Activated T-cell treated with anti-CD3 and anti-CD28 coated beads, Interleukin-2, amount 50 U/mL, for 4 hours (primary cell): Measurements from ENCODE around the gene NIN. TPM values are rescaled to one million over a fixed set of nuclear protein-coding genes. Genes with fewer than 3 reads are reported as not detected.

Experiments used
- ATAC-seq, 2 donors: fragments of 200-7000 bp; cut with Tn5 transposase; one replicate each; pipeline ENCODE4 v1.10.0; 2021
- DNase-seq: peaks from one replicate; pipeline ENCODE4 v3.0.0-alpha.2; 2020
- H3K27me3 Mint-ChIP-seq: one replicate; pipeline ENCODE4 v1.8.0; 2021; ENCODE audit warnings: low read depth, mixed read lengths
- H3K36me3 Mint-ChIP-seq: one replicate; pipeline ENCODE4 v1.8.0; 2022; ENCODE audit warnings: mixed read lengths; ENCODE audit not compliant: insufficient read depth
- H3K4me1 Mint-ChIP-seq: one replicate; pipeline ENCODE4 v1.8.0; 2021; ENCODE audit warnings: low read depth, mixed read lengths
- H3K4me3 Mint-ChIP-seq: one replicate; pipeline ENCODE4 v1.8.0; 2021; ENCODE audit warnings: mild to moderate bottlenecking, moderate library complexity, mixed read lengths
- H3K9me3 Mint-ChIP-seq: one replicate; pipeline ENCODE4 v1.8.0; 2021; ENCODE audit warnings: mixed read lengths
- total RNA-seq, 3 donors: library from RNA; stranded (reverse); gene quantifications; one replicate each; pipeline ENCODE4 v1.2.1, GENCODE V29; 2021

The NIN gene
- total RNA-seq, 3 donors from 2014 or later: 43.9 to 50.2 (median 46.5) TPM

DNA sequence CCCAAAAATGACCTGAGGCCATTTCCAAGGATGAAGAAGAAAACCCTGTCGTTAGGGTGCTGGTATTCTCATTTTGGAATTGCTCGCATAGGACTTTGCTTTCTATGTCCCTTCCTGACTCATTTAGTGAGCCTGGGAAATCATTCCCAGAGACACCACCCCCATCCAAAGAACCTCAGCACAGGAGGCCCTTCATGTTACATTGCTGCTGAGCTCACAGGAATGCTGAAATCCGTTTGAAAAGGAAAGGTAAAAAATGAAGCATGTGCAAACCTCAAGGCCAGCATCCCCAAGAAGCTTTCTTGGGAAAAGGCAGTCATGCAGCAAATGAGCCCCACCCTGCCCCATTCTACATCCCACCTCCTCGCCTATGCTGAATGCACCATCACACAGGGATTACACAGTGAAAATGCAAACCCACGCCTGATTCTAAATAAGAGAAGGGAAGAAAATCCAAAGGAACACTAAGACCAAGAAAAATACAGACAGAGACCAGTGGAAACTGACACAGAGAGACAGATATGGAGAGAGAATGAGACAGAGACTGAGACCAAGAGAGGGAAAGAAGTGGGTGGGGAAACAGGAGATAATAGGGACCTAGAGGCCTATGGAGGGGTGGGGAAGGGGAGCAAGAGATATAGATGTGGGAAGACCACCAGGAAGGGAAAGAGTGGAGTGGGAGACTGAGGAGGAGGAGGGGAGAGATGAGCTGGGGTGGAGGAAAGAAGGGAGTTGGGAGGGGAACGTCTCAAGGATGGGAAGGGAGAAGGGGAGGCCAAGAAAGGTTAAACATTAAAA is 33.5 kb downstream of the NIN start:
- peaks cover 48% of the 10 kb centered on the region for H3K4me1 Mint-ChIP-seq
- H3K4me3 Mint-ChIP-seq: no peak overlapping the region
- no peak for ATAC-seq

DNA sequence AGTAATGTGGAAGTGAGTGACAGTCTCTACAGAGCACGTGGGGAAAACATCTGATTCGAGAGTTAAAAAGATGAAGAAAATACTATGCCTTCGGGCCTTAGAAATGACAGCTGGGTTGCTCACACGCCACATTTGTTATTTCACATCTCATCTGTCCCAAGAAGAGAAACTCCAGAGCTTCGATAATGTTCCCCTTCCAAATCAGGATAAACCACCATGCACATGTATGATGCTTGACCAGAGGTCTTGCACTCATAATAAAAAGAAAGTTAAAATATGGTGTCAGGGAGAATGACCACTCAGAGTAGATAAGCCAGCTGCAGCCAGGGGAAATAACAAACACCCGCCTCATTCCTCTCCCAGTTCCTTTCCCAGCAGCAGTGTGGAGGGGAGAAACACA is 34.6 kb downstream of the NIN start:
- Mint-ChIP-seq H3K9me3 (no peaks in the 10 kb centered on the region), H3K4me1 (peaks cover 59% of the 10 kb centered on the region), H3K36me3 (peaks cover 26% of the 10 kb centered on the region), H3K4me3 (no peak overlapping the region), H3K27me3 (no peaks in the 10 kb centered on the region)
- ATAC-seq (no peak), DNase-seq (no peak)

More for the DNA sequence above, 33.5 kb downstream of the NIN start:
- no peaks in the 10 kb centered on the region for H3K27me3 Mint-ChIP-seq
- no peak for DNase-seq
- H3K9me3 Mint-ChIP-seq: no peaks in the 10 kb centered on the region
- peaks cover 17% of the 10 kb centered on the region for H3K36me3 Mint-ChIP-seq

DNA sequence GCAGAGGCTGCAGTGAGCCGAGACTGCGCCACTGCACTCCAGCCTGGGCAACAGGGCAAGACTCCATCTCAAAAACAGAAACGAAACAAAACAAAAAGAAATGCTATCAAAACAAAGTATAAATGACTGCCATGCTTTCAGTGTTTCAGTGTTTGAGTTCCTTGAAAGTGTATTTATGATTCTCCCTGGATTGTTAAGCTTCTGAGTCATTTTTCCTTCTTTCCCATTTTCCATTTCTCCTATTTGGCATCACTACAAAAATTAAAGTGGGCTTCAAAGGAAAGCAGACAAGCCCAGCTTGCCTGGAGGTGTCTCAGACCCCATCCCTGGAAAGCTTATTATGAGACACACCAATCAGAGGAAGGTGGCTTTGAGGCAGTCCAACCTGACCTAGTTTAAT is 35.1 kb downstream of the NIN start:
- H3K9me3 Mint-ChIP-seq: no peaks in the 10 kb centered on the region
- peaks cover 64% of the 10 kb centered on the region for H3K4me1 Mint-ChIP-seq
- DNase-seq (no peak), ATAC-seq (no peak)
- peaks cover 28% of the 10 kb centered on the region for H3K36me3 Mint-ChIP-seq
- H3K27me3 Mint-ChIP-seq: no peaks in the 10 kb centered on the region
- no peak overlapping the region for H3K4me3 Mint-ChIP-seq

DNA sequence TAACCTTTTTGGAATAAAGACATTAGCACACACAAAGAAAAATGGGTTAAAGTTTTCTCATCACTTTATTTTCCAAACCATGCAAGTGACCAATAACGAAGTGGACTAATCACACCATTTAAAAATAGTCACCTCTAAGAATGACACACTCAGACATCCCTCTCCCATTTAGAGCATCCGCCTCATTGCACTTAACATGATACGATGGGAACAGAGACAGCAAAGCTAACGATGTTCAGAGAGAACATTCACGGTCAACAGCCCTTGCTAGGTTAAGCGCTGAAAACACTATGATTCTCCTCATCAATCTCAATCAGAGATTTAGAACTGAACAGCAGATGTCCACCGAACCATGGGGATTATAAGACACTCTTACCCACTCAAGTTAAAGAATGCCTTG is 35.8 kb downstream of the NIN start:
- ATAC-seq (no peak), DNase-seq (no peak)
- Mint-ChIP-seq H3K4me1 (peaks cover 71% of the 10 kb centered on the region), H3K4me3 (no peak overlapping the region), H3K36me3 (peaks cover 29% of the 10 kb centered on the region), H3K27me3 (no peaks in the 10 kb centered on the region), H3K9me3 (no peaks in the 10 kb centered on the region)

DNA sequence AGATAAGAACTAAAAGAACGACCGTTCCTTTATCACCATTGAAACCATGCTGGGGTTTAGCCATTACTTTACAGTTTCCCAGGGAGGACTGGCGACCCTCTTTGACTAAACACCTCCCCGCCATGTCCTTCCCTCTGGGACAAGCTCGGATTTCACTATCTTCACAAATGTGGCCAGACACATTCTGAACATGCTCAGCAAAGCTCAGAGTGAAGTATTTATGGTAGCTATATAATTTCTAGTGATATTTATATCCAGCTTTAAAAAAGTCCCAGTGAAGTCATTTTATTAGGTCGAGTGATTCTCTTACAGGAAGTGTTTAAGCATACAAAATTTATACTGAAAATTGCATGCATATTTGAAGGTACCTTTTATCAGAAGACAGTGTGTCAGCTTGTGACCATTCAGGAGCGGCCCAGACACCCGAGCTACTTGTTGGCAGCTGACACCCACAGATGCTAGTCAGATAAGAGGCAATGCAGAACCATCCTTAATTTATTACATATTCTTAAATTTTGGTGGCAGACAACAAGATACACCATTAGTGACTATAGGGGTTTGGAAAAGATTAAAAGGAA is 36.8 kb downstream of the NIN start:
- no peak overlapping the region for H3K4me3 Mint-ChIP-seq
- H3K9me3 Mint-ChIP-seq: no peaks in the 10 kb centered on the region
- DNase-seq: no peak
- peaks cover 76% of the 10 kb centered on the region for H3K4me1 Mint-ChIP-seq
- H3K27me3 Mint-ChIP-seq: no peaks in the 10 kb centered on the region
- no peak for ATAC-seq
- H3K36me3 Mint-ChIP-seq: peaks cover 29% of the 10 kb centered on the region

DNA sequence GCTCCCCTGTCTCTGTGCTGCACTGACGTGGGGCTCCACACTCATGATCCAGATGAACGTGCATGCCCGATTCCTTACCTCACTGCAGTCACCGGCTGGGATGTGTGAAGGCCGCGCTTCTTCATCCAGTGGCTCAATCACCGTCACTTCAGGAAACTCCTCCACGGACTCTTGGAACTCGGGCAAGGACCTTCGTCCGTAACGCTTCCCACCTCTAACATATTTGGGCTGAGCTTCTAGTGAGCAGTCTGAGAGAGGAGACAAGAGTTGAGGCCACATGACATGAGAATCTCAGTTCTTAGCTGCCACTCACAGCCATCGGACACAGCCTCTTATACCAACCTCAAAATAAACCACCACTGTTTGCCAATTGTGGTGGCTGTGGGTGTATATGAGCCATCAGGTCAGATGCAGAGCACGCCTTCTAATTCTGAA is 38.3 kb downstream of the NIN start:
- ATAC-seq: peak in 1 of 2 donors; percentile 38
- Mint-ChIP-seq H3K36me3 (peaks cover 31% of the 10 kb centered on the region), H3K27me3 (no peaks in the 10 kb centered on the region), H3K4me3 (no peak overlapping the region), H3K9me3 (no peaks in the 10 kb centered on the region), H3K4me1 (peaks cover 80% of the 10 kb centered on the region)
- no peak for DNase-seq

DNA sequence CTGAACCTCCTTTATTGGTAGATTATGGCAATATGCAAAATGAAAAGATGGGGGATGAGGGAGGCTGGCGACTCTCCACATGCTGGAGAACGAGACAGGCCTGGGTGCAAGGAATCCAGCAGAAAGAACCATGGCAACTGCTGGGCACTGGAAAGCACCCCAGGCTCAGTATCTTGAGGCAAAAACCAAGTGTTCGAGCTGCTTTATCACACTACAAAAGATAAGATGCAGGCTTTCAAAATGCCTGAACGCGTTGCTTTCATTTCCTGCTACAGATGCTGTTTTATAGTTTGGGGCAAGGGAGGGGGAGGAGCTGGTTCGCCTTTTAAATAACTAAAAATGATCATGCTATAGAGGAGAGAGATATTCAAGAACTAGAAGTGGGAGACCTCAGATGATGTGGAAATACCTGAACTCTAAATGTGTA is 38.9 kb downstream of the NIN start:
- DNase-seq (no peak), ATAC-seq (peak; percentile 41 to 58)
- H3K9me3 Mint-ChIP-seq: no peaks in the 10 kb centered on the region
- H3K4me3 Mint-ChIP-seq: peak overlapping the region; percentile 68
- peaks cover 84% of the 10 kb centered on the region for H3K4me1 Mint-ChIP-seq
- no peaks in the 10 kb centered on the region for H3K27me3 Mint-ChIP-seq
- H3K36me3 Mint-ChIP-seq: peaks cover 33% of the 10 kb centered on the region

DNA sequence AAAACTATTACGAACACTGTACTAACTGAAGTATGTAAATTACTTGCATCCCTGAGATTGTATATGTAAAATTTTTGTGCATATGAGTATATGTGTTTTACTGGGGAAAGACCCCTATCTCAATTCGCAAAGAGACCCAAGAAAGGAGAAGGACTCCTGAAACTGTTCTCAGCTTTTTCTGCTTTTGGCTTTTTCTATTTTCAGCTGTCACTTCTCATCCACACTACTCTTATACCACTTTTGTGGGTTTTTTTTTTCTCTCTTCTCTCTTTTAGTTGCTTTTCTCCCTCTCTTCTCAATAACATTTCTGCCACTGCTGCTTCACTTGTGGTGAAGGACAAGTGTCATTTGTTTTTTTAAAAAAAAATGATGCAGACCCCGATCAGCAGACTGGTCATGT is 39.8 kb downstream of the NIN start:
- no peaks in the 10 kb centered on the region for H3K27me3 Mint-ChIP-seq
- ATAC-seq: no peak
- no peaks in the 10 kb centered on the region for H3K9me3 Mint-ChIP-seq
- peaks cover 84% of the 10 kb centered on the region for H3K4me1 Mint-ChIP-seq
- DNase-seq: no peak
- peaks cover 31% of the 10 kb centered on the region for H3K36me3 Mint-ChIP-seq
- no peak overlapping the region for H3K4me3 Mint-ChIP-seq

DNA sequence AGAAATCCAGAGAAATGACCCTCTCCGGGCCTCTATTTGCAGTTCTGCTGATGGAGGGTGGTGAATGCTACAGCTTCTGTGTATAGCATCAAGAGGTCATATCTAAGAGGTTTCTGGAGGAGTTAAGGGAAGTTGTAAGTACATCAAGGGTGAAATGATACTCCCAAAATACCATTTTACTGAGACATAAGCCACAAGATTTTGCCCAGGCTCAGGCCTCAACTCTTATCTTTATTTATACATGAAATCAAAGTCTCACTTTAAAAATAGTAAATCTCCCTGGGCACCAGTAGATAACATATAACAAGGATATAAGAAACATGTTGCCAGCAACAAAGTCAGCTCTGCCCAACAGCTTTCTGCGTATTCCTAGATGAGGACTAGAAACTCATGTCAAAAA is 40.4 kb downstream of the NIN start:
- no peaks in the 10 kb centered on the region for H3K9me3 Mint-ChIP-seq
- H3K4me1 Mint-ChIP-seq: peaks cover 86% of the 10 kb centered on the region
- DNase-seq (no peak), ATAC-seq (no peak)
- H3K4me3 Mint-ChIP-seq: no peak overlapping the region
- no peaks in the 10 kb centered on the region for H3K27me3 Mint-ChIP-seq
- H3K36me3 Mint-ChIP-seq: peaks cover 29% of the 10 kb centered on the region

DNA sequence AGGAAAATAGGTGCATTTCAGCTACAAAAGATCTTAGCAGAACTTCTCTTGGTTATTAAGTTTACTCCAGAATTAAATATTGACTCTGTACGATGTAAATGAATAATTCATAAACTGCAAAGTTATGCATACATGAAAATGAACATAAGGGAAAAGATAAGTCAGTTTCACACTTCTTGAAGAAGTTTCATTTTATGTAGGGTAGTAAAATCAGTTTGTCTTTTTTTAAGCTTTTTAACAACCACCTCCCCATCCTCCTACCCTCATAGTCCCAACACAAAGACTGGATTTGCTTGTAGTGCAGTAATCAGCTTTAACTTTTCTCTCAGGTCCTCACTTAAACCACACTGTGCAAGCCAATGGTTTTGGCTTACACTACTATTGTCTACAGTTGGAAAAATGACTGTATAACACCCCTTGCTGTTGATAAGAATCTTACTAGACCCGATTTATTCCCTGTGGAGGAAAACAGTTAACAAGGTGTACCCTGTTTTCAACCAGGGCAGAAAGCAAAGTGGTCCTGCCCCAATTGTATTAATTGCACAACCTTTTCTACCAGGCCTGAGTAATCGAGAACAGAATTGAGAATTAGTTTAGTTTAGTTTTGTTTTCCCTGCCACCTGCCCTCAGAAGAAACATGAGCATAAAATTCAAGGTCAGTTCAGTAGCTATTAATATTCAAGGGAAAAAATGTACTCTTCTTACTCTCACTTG is 44.1 kb downstream of the NIN start:
- Mint-ChIP-seq H3K4me3 (peak overlapping the region; percentile 43), H3K27me3 (no peaks in the 10 kb centered on the region), H3K4me1 (peaks cover 84% of the 10 kb centered on the region), H3K36me3 (peaks cover 18% of the 10 kb centered on the region), H3K9me3 (no peaks in the 10 kb centered on the region)
- DNase-seq (no peak), ATAC-seq (peak; percentile 71 to 72)

DNA sequence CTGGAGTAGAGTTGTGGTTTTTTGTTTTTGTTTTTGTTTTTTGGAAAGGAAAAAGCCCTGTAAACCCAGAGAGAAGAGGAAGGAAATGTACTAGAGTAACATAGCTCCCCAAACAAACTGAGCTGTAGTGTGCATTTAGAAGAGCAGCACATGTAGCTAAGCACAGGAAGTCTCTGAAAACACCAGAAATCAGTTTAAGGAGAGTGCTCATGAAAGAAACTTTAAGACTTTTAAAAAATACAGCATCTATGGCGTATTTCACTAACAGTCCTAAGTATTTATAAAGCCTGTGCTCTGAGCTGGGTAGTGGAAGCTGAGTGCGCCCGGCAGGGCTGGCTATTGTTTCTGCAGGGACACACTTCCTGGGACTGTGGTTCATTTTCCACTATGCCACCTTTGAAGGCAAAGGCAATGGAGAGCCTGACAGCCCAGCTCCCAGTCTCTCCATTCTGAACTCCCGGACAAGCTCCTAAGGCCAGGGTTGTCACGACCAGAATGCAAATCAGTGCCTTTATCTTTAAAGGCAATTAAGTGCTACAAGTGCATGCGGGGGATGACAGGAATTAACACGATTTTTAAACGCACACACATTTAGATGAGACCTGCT is 45.4 kb downstream of the NIN start:
- DNase-seq (no peak), ATAC-seq (peak in 1 of 2 donors; percentile 9)
- Mint-ChIP-seq H3K4me3 (peak overlapping the region; percentile 50), H3K4me1 (peaks cover 84% of the 10 kb centered on the region), H3K27me3 (no peaks in the 10 kb centered on the region), H3K9me3 (no peaks in the 10 kb centered on the region), H3K36me3 (peaks cover 16% of the 10 kb centered on the region)

DNA sequence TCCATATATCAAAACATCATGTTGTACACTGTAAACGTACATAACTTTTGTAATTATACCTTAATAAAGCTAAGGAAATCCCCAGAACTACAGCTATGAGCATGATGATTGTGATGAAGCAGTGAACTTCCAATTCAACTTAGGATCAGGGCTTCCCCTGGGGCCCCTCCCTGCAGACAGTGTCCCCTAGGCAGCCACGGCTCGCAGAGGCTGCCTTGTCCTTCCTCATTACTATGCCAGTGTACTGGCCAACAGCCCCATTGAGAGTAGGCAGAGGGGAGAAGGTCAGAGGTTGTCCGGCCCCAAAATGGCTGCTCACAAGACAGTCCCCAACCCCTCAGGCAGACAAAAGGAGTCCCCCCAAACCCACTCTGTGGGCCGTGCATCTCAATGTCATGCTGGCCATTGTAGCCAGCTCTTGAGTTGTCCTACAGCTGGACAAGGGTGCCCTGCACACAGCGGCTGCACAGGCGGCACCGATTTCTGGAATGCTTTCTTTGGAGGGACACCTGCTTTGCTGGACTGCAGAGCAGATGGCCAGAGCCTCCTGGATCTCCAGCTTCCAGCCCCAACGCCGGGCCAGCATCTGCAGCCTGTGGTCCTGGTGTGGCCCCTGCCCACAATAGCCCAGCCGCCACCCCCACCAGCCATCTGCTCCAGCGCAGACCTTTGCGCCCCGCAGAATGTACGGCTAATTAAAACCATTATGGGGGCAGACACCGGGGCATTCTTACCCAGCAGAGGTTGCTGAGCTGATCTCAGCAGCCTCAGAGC is 46.1 kb downstream of the NIN start:
- DNase-seq (no peak), ATAC-seq (peak; percentile 35 to 40)
- Mint-ChIP-seq H3K27me3 (no peaks in the 10 kb centered on the region), H3K4me3 (peak overlapping the region; percentile 50), H3K36me3 (peaks cover 18% of the 10 kb centered on the region), H3K9me3 (no peaks in the 10 kb centered on the region), H3K4me1 (peaks cover 83% of the 10 kb centered on the region)

DNA sequence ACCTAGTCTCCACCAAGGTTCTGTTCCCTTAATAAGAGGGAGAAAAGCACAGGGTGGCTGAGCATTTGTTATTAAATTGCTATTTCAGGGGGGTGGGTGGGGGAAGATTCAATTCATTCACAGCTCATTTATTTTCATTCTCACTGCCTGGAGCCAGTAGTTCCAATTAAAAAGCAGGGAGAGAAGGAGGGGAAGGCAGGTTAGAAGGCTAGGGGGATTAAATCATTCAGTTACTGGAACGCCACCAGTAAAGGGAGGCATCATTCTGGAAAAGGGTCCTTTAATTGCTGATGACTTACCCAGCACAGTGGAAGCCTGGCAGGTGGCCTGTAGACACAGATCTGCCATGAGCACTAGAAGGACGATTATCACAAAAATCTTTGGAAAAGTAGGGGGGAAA is 47.4 kb downstream of the NIN start:
- Mint-ChIP-seq H3K4me1 (peaks cover 86% of the 10 kb centered on the region), H3K9me3 (no peaks in the 10 kb centered on the region), H3K4me3 (no peak overlapping the region), H3K36me3 (peaks cover 14% of the 10 kb centered on the region), H3K27me3 (no peaks in the 10 kb centered on the region)
- DNase-seq (no peak), ATAC-seq (no peak)

DNA sequence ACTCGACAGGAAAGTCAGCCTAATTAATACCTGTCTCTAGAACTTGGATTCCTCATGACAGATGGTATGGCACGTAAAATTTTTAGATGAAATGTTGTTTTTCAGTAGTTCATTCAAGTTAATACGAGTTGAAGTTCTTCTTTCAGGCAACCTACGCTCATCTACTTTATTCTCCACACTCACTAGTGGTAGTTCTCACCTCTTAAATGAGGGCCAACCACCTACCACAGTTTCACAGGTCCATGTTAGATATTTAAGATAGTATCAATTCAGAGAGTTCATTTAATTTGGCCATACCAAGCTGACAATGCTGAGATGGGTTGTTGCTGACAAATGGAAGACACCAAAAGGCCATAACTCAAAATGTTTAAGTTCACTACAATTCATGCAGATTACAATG is 50.6 kb downstream of the NIN start:
- Mint-ChIP-seq H3K9me3 (no peaks in the 10 kb centered on the region), H3K4me3 (no peak overlapping the region), H3K27me3 (no peaks in the 10 kb centered on the region), H3K4me1 (peaks cover 64% of the 10 kb centered on the region), H3K36me3 (peaks cover 16% of the 10 kb centered on the region)
- DNase-seq (no peak), ATAC-seq (no peak)
